ENCODE data around the gene BNC2.

- no peak for TF ChIP-seq EZH2 (IDR thresholded peaks at IDR 0.05; ENCODE audit: insufficient read depth, poor library complexity, severe bottlenecking)
- no peak for TF ChIP-seq EZH2phosphoT487 (IDR thresholded peaks at IDR 0.05; ENCODE audit: insufficient read depth, low read depth)
Observed at GRCh38 chr9:16544842-16545241, 325.6 kb downstream of the BNC2 start.

All from GM23248 (cell line).